DMS79 treated with DMSO at 0.1 percent for 48 hours (cell line): Measurements from ENCODE around the gene CLASP1.
"Not testable (repeated sequence)": the region's sequence is repeated elsewhere in the genome, so short reads cannot be mapped to it uniquely, and the experiment has no call there.

Source experiments
- DNase-seq: peaks from one replicate; lab custom pipeline; 2025; lab: John Stamatoyannopoulos, UW

CLASP1 gene

GRCh38 chr2:121577381-121577780 lies 71.9 kb downstream of the CLASP1 start:
- DNase-seq = no peak

GRCh38 chr2:121576263-121576662 lies 73.0 kb downstream of the CLASP1 start:
- no peak for DNase-seq

GRCh38 chr2:121575800-121576199 lies 73.5 kb downstream of the CLASP1 start:
- no peak for DNase-seq

GRCh38 chr2:121570667-121571055 lies 78.6 kb downstream of the CLASP1 start:
- no peak for DNase-seq

- DNase-seq = peak; percentile 38
These were observed 79.1 kb downstream of the CLASP1 start for GRCh38 chr2:121570036-121570666.

- DNase-seq = no peak
These were observed 81.3 kb downstream of the CLASP1 start for GRCh38 chr2:121567957-121568409.

GRCh38 chr2:121567452-121567851 lies 81.8 kb downstream of the CLASP1 start:
- DNase-seq = no peak

- no peak for DNase-seq
These were observed 83.6 kb downstream of the CLASP1 start for GRCh38 chr2:121565389-121566250.

- no peak for DNase-seq
These were observed 84.4 kb downstream of the CLASP1 start for GRCh38 chr2:121564905-121565304.

GRCh38 chr2:121563754-121564153 lies 85.5 kb downstream of the CLASP1 start:
- not testable (repeated sequence) for DNase-seq

- no peak for DNase-seq
These were observed 86.7 kb downstream of the CLASP1 start for GRCh38 chr2:121562269-121563176.

- no peak for DNase-seq
These were observed 87.5 kb downstream of the CLASP1 start for GRCh38 chr2:121561617-121562268.

GRCh38 chr2:121558329-121558728 lies 90.9 kb downstream of the CLASP1 start:
- no peak for DNase-seq

- DNase-seq = no peak
These were observed 94.3 kb downstream of the CLASP1 start for GRCh38 chr2:121555008-121555407.

- not testable (repeated sequence) for DNase-seq
These were observed 96.6 kb downstream of the CLASP1 start for GRCh38 chr2:121552477-121553180.

- DNase-seq = no peak
These were observed 98.6 kb downstream of the CLASP1 start for GRCh38 chr2:121550669-121551068.

GRCh38 chr2:121547646-121548045 lies 101.6 kb downstream of the CLASP1 start:
- no peak for DNase-seq

GRCh38 chr2:121545913-121546312 lies 103.3 kb downstream of the CLASP1 start:
- no peak for DNase-seq

- DNase-seq = no peak
These were observed 104.0 kb downstream of the CLASP1 start for GRCh38 chr2:121545257-121545656.

- no peak for DNase-seq
These were observed 107.8 kb downstream of the CLASP1 start for GRCh38 chr2:121541495-121541894.
